Superior temporal gyrus (tissue), 1 donor: ENCODE results near the gene YLPM1.
"Not testable (repeated sequence)": the region's sequence is repeated elsewhere in the genome, so short reads cannot be mapped to it uniquely, and the experiment has no call there.

Source experiments
- DNase-seq: peaks from one replicate; pipeline ENCODE4 v3.0.0-alpha.2; 2016; ENCODE audit errors: extremely low spot score

Gene YLPM1, protein sequence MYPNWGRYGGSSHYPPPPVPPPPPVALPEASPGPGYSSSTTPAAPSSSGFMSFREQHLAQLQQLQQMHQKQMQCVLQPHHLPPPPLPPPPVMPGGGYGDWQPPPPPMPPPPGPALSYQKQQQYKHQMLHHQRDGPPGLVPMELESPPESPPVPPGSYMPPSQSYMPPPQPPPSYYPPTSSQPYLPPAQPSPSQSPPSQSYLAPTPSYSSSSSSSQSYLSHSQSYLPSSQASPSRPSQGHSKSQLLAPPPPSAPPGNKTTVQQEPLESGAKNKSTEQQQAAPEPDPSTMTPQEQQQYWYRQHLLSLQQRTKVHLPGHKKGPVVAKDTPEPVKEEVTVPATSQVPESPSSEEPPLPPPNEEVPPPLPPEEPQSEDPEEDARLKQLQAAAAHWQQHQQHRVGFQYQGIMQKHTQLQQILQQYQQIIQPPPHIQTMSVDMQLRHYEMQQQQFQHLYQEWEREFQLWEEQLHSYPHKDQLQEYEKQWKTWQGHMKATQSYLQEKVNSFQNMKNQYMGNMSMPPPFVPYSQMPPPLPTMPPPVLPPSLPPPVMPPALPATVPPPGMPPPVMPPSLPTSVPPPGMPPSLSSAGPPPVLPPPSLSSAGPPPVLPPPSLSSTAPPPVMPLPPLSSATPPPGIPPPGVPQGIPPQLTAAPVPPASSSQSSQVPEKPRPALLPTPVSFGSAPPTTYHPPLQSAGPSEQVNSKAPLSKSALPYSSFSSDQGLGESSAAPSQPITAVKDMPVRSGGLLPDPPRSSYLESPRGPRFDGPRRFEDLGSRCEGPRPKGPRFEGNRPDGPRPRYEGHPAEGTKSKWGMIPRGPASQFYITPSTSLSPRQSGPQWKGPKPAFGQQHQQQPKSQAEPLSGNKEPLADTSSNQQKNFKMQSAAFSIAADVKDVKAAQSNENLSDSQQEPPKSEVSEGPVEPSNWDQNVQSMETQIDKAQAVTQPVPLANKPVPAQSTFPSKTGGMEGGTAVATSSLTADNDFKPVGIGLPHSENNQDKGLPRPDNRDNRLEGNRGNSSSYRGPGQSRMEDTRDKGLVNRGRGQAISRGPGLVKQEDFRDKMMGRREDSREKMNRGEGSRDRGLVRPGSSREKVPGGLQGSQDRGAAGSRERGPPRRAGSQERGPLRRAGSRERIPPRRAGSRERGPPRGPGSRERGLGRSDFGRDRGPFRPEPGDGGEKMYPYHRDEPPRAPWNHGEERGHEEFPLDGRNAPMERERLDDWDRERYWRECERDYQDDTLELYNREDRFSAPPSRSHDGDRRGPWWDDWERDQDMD (N-terminal part only)

DNA sequence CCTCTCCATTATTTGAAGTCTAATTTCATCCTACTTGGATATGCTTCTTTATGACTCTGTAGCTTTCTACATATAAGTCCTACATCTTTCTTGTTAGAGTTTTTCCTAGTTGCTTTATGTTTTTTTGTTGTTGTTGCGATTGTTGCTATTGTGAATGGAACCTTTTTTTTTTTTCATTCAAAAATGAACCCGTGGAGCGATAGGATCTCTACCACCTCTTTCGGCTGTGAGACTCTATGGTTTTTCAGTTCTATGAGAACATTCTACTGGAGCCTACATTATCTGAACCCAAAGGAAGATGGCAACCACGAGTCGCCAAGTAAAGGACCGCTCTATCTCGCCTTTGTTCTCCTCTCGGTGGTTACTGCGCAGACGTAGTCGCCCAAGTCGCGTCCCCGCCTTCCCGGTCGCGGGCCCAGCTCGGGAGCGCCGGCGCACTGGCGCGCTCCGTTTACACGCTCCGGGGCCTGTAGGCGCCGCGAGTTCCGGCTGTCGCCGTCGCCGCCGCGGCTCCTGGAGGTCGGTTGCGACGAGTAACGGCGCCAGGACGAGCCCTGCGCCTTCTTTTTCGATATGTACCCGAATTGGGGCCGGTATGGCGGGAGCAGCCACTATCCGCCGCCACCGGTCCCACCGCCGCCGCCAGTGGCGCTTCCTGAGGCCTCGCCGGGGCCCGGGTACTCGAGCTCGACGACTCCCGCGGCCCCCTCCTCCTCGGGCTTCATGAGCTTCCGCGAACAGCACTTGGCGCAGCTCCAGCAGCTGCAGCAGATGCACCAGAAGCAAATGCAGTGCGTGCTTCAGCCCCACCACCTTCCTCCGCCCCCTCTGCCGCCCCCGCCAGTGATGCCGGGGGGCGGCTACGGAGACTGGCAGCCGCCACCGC is at the start of gene YLPM1:
Gene YLPM1 (plus strand): TSS at position 400 of the 886 bp plus-strand sequence. CDS start 174 bp downstream, at position 574.
- DNase-seq: peak; percentile 97

DNA sequence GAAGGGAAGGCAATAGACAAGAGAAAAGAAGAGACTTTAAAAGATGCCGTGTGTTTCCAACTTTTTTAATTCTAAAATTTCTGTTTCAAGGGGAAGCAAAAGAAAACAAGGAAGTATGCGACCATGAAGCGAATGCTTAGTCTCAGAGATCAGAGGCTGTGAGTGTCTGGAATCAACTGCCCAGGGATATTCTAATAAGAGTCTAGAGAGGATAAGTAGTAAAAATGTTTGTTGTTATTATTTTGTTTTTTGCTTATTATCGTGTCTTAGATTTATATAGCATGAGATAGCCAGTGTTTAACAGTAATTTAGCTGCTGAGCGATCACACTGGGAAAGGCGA is 49.8 kb upstream of the YLPM1 start:
- DNase-seq: no peak

DNA sequence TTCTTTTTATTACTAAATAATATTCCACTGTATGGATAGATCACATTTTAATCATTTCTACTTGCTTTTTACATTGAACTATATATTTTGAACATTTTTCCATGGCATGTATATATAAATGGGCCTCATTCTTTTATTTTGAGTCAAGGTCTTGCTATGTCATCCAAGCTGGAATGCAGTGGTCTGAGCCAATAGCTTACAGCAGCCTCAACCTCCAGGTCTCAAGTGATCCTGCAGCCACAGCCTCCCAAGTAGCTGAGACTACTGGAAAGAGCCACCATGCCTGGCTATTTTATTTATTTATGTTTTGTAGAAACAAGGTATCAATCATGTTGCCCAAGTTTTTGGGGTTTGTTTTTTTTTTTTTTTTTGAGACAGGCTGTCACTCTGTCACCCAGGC is 42.6 kb upstream of the YLPM1 start:
- no peak for DNase-seq

DNA sequence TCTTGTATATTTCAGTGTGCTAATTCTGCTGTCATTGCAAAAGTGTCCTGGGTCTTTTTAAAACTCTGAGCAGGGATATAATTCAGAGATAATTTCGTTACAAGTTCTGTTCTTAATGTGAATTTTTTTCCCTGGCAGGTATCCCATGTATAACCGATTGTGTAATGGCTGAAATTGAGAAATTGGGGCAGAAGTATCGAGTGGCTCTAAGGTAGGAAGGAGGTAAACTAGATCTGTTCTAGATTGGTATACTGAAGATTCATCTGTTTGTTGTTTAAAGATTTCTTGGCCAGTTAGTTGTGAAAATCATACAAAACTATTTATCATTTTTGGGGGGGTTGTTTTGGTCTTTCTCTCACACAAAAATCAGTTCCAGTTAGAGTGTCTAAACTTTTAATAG is 40.0 kb upstream of the YLPM1 start:
- DNase-seq: no peak

DNA sequence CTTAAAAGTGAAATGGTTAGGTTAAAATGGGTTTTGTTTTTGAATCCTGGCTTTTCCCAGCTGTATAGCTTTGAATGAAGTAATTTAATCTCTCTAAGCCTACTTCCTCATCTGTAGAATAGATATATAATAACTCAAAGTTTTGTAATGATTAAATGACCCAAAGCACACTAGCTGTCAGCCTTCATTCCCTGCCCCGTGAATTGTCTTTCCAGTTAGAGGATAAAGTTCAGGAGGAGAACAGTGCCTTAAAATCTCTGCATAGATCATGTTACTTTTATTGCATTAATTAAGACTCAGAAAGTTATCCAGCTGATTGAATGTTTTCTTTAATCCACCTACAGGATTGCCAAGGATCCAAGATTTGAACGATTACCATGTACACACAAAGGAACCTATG is 30.7 kb upstream of the YLPM1 start:
- DNase-seq: no peak

DNA sequence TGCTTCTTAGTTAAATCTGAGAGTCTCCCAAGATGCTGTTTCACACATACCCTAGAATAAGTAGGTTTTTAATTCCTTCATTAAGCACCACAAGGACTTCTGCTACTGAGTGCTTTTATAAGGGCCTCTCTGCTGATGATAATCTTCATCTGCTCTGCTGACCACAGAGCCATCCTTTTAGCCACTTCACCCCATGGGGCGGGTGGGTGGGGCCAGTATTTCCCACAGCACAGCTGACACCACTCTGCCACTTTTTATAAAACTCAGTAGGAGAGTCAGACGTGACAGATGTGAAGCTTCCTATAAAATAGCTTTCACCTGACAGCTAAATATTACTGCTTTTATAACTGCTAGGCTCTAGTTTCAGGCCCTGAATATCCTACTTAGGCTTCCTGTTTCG is 29.9 kb upstream of the YLPM1 start:
- DNase-seq: no peak

DNA sequence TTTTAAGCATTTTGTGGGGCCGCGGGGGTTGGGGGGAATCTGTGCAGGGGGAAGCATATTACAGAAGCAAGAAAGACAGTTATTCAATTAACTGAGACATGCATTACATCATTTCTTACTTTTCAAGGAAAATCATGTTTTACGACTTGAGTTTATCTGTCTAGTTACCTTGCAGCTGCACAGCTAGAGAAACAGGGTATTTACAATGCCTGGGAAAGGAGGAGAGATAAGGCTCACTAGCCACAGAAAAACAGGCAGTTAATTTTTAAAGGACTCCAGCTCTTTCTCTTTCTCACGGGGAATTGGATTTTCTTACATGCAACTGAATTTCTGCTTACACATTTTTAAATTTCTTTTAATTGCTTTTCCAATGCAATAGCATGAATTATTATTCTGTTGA is 28.0 kb upstream of the YLPM1 start:
- no peak for DNase-seq

DNA sequence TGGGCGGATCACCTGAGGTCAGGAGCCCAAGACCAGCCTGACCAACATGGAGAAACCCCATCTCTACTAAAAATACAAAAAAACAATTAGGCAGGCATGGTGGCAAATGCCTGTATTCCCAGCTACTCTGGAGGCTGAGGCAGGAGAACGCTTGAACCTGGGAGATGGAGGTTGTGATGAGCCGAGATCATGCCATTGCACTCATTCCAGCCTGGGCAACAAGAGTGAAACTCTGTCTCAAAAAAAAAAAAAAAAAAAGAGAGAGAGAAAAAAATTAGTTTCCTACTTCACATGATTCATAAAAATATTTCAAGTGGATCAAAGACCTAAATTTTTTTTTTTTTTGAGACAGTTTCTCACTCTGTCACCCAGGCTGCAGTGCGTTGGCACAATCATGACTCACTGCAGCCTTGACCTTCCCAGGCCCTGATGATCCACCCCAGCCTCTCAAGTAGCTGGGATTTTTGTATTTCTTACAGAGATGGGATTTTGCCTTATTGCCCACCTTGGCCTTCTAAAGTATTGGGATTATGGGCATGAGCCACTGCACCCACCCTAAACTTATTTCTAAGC is 25.3 kb upstream of the YLPM1 start:
- DNase-seq: no peak

DNA sequence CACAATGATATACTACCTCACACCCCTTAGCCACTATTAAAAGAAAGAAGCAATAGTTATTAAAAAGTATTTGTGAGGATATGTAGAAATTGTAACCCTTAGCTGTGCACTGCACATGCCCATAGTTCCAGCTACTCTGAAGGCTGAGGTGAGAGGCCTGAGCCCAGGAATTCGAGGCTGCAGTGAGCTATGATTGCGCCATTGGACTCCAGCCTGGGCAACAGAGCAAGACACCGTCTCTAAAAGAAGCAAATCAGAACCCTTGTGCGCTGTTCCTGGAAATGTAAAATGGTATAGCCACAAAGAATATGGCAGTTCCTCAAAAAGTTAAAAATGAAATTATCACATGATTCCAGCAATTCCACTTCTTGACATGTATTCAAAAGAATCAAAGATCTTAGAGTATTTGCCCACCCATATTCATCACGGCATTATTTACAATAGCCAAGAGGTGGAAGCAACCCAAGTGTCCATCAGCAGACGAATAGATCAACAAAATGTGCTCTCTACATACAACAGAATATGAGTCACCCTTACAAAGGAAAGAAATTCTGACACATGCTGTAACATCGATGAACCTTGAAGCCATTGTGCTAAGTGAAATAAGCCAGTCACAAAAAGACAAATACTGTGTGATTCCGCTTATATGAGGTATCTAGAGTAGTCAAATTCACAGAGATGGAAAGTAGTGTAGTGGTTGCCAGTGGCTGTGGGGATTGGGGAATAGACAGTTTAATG is 23.7 kb upstream of the YLPM1 start:
- no peak for DNase-seq

DNA sequence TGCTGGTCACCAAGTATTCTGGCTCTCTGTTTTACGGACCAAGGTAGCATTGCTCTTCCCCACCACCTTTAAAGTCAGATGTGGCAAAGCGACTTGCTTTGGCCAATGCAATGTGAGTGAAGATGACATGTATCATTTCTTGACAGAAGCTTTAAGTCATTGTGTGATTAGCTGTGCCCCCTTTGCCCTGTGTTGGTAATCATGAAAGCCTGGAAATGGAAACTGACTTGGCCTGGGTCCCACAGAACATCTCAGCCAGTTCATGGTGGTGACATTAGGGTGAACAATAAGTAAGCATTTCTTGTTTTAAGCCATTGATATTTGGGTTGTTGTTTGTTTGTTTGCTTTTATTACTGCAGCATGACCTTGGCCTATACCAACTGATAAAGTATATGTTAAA is 15.9 kb upstream of the YLPM1 start:
- no peak for DNase-seq

DNA sequence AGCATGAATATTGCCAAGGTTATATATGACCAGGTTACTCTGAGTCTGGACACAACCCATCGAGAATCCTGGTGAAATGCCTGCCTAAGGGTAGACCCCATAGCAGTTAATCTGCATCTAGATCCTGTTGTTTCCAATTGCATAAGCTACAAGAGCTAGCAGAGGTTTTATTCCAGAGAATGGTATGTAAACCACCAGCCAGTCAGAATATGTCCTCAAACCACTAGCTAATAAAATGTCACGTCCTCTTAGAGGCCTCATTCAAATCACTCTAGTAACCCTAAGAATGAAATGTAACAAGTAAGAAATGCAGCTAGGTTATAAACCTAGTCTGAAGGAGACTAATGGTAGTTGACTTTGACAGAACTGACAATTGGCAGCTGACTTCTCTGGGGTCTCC is 9.0 kb upstream of the YLPM1 start:
- no peak for DNase-seq

DNA sequence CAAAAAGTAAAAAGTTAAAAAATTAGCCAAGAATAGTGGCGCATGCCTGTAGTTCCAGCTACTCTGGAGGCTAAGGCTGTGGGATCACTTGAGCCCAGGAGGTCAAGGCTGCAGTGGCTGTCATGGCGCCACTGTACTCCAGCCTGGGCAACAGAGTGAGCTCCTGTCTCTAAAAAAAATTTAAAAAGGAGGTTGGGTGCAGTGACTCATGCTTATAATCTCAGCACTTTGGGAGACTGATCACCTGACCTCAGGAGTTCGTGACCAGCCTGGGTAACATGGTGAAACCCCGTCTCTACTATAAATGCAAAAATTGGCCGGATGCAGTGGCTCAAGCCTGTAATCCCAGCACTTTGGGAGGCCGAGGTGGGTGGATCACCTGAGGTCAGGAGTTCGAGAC is 8.2 kb upstream of the YLPM1 start:
- no peak for DNase-seq

DNA sequence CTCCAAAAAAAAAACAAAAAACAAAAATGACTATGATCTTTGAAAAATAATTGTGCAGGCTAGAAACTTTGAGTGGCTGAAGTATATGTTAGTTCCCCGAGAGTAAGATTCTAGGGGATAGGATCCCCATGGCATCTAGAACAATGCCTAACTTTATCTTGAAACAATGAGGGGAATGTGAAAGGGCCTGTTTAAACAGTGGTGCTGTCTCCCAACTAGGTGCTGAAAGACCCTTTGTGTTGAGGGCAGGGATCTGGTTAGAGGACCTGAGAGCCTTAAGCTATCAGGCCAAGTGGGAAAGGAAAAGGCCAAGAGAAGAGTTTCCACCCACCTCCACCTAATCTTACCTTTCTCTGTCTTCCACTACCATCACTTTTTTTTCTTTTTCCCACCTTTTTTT is 6.8 kb upstream of the YLPM1 start:
- DNase-seq: no peak

DNA sequence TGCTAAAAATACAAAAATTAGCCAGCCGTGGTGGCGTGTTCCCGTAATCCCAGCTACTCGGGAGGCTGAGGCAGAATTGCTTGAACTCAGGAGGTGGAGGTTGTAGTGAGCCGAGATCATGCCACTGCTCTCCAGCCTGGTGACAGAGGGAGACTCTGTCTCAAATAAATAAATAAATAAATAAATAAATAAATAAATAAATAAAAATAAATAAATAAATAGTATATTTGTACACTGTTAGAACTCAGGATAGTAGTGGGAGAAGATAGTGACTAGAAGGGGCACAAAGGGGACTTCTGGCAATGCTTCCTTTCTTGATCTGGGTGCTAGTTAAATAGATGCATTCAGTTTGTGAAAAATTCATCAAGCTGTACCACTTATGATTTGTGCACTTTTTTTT is 4.6 kb upstream of the YLPM1 start:
- DNase-seq: not testable (repeated sequence)

DNA sequence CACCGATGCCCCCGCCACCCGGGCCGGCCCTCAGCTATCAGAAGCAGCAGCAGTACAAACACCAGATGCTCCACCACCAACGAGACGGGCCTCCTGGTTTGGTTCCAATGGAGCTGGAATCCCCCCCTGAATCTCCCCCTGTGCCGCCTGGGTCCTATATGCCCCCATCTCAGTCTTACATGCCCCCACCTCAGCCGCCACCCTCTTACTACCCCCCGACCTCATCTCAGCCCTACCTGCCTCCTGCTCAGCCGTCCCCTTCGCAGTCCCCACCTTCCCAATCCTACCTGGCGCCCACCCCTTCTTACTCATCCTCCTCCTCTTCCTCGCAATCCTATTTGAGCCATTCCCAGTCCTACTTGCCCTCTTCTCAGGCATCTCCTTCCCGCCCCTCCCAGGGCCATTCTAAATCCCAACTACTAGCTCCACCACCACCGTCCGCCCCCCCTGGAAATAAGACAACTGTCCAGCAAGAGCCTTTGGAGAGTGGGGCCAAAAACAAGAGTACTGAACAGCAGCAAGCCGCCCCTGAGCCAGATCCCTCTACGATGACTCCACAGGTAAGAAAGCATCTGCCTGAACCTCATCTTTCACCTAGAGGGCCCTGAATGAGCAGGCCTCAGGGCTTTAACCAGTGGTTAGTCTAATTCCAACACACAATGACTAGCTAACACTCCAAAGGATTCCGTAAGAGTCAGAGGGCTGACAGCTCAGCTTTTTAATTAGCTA is 851 bp downstream of the YLPM1 start:
- no peak for DNase-seq

DNA sequence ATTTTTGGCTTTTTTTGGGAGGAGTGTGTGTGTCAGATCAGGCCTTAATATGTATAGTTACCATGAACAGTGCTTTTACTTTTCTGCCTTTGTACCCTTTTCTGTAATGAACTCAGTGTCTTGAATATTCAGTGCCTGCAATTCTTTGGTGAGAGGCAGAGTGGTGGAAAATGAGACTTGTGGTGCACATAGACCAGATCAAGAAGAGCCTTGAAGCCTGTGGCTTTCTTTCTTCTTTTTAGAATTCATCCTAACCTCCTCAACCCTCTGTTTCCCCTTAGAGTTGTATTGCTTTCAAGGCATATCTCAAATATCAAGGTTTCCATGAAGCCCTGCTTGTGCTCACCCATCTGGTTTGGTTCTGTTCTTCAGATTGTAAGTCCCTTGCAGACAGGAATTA is 2.6 kb downstream of the YLPM1 start:
- DNase-seq: no peak

DNA sequence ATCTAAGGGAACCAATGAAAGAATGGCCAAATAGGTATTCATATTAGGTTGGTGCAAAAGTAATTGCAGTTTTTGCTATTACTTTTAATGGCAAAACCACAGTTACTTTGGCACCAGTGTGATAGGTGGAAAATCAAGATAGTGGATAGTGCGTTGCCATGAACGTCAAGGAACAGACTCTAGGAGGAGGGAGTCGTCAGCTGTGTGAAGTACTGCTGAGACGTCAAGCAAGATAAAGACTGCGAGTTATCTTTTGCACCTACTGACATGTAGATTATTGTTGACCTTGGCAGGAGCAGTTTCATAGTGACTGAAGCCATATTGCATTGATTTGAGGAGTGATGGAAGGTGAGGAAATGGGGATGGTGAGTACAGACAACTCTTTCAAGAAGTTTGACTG is 8.3 kb downstream of the YLPM1 start:
- DNase-seq: no peak

DNA sequence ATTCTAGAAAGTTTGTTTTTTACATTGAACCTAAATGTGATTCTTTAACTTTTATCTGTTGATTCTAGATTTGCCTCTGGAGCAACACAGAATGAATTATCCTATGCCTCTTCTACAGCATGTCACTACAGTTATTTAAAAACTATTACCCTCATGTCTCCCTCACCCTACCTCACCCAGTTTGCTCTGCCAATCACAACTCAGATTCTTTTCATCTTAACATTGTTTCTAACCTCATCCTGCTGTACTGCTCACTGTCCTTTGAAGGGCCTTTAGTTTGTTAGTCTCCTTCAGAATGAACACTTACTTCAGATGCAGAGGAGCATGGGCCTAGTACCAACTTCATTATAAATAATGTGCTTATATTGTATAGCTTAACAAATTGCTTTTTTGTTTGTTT is 21.5 kb downstream of the YLPM1 start:
- DNase-seq: no peak

DNA sequence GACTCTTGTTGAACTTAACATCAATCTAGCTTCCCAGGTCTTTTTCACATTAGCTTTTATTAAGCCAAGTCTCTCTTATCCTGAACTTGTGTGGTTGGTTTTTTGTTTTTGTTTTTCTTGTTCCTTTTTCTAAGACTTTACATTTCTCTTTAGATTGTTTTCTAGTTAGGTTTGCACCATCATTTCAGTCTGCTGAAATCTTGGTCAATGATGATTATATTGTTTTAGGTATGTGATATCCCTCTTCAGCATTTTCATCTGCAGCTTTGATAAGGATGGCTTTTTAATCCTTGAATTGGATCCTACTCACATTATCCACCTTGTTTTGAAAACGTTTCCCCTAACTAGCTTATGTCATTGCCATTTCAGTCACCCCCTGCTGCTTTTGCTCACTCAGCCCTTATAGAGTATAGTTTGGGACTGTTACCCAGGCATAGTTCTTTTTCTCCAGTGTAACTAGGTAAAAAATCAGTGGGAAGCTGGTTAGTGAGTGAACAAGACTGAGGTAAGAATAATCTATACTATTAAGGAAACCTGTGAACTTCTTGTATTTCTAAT is 22.0 kb downstream of the YLPM1 start:
- DNase-seq: no peak
